OCI-LY3 (cell line): ENCODE data around the gene LDLRAD4.

Experiments
- EZH2phosphoT487 ChIP-seq: fragments of 200-600 bp; shearing (Covaris generic); IDR thresholded peaks from 2 replicates; pipeline ENCODE4 v1.6.1; 2018; ENCODE audit warnings: antibody characterized with exemption, mixed run types, low read depth
- TF ChIP-seq, protein P1 (sequence below): fragments of 200-600, 300-600 bp; sonication (generic); IDR thresholded peaks from 2 replicates; pipeline ENCODE4 v1.5.1; 2014; ENCODE audit warnings: antibody characterized with exemption, low read length, low read depth

DNA sequence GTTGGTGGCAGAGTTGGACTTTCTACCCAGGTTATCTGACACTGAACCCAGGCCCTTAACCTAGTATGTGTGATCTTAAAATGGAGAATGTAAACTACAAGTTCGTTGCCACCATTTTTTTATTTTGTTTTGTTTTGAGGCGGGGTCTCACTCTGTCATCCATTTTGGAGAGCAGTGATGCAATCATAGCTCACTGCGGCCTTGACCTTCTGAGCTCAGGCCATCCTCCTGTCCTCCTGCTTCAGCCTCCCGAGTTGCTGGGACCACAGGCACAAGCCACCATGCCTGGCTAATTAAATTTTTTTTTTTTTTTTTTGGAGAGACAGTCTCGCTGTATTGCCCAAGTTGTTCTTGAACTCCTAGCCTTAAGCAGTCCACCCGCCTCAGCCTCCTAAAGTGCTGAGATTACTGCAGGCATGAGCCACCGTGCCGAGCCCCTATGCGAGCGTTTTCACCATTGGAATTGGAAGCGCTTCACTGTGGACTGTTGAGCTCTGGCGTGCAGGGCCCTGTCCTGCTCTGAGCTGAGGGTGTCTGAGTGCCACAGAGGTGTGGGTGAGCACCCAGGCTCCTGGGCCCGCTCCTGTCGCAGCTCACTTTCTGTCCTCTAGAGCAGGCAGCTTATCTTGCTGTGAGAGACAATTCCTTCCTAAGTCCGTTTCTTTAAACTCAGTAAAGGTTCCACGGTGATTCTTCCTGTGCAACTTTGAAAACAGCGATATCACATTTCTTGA is 186.9 kb downstream of the LDLRAD4 start:
- TF ChIP-seq, protein P1, sequence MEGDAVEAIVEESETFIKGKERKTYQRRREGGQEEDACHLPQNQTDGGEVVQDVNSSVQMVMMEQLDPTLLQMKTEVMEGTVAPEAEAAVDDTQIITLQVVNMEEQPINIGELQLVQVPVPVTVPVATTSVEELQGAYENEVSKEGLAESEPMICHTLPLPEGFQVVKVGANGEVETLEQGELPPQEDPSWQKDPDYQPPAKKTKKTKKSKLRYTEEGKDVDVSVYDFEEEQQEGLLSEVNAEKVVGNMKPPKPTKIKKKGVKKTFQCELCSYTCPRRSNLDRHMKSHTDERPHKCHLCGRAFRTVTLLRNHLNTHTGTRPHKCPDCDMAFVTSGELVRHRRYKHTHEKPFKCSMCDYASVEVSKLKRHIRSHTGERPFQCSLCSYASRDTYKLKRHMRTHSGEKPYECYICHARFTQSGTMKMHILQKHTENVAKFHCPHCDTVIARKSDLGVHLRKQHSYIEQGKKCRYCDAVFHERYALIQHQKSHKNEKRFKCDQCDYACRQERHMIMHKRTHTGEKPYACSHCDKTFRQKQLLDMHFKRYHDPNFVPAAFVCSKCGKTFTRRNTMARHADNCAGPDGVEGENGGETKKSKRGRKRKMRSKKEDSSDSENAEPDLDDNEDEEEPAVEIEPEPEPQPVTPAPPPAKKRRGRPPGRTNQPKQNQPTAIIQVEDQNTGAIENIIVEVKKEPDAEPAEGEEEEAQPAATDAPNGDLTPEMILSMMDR = no peak
- TF ChIP-seq EZH2phosphoT487 = no peak
